SU-DHL-6 (cell line): Measurements from ENCODE around the gene PATE3.

Source experiments
- EZH2phosphoT487 ChIP-seq: fragments of 200-600 bp; sonication (generic), shearing (Covaris generic); conservative IDR thresholded peaks from 2 replicates; pipeline ENCODE4 v1.6.1; 2018; ENCODE audit warnings: mild to moderate bottlenecking, antibody characterized with exemption, low read length, moderate library complexity, mixed read lengths
- TF ChIP-seq, protein P1 (sequence below): fragments of 200-600 bp; sonication (generic); IDR thresholded peaks from one replicate; pipeline ENCODE4 v1.5.1; 2017; ENCODE audit warnings: antibody characterized with exemption, mild to moderate bottlenecking, low read length, moderate library complexity; ENCODE audit not compliant: insufficient read depth, poor library complexity, severe bottlenecking

DNA sequence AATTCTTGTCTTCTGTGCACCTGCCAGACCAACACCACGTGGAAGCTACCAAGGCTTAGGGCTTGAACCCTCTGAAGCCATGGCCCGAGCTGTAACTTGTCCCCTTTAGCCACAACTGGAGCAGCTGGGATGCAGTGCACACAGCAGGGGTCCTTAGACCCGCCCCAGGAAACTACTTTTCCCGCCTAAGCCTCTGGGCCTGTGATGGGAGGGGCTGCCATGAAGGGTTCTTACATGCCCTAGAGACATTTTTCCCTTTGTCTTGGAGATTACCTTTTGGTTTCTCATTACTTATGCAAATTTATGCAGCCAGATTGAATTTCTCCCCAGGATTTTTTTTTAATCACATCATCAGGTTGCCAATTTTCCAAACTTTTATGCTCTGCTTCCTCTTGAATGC, 9.7 kb downstream of the PATE3 start:
- TF ChIP-seq, protein P1, sequence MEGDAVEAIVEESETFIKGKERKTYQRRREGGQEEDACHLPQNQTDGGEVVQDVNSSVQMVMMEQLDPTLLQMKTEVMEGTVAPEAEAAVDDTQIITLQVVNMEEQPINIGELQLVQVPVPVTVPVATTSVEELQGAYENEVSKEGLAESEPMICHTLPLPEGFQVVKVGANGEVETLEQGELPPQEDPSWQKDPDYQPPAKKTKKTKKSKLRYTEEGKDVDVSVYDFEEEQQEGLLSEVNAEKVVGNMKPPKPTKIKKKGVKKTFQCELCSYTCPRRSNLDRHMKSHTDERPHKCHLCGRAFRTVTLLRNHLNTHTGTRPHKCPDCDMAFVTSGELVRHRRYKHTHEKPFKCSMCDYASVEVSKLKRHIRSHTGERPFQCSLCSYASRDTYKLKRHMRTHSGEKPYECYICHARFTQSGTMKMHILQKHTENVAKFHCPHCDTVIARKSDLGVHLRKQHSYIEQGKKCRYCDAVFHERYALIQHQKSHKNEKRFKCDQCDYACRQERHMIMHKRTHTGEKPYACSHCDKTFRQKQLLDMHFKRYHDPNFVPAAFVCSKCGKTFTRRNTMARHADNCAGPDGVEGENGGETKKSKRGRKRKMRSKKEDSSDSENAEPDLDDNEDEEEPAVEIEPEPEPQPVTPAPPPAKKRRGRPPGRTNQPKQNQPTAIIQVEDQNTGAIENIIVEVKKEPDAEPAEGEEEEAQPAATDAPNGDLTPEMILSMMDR, result no peak
- no peak for TF ChIP-seq EZH2phosphoT487
